Measurements from ENCODE around the gene ETFRF1. TPM values are rescaled to one million over a fixed set of nuclear protein-coding genes. Genes with fewer than 3 reads are reported as not detected.

ETFRF1 gene
- total RNA-seq, 1 donor from 2014 or later = 9.2 TPM

- no peak overlapping the region for H3K4me2 ChIP-seq (ENCODE audit: low read length)
- peaks cover 5% of the 10 kb centered on the region for H3K4me1 ChIP-seq (ENCODE audit: insufficient read depth, low read length)
- no peak overlapping the region for H3K4me3 ChIP-seq (ENCODE audit: insufficient read depth, low read depth, low read length)
- DNase-seq (ENCODE audit: low read depth) = peak; percentile 41
- Mint-ChIP-seq H3K36me3 (ENCODE audit: low read depth, unreplicated experiment) (no peaks in the 10 kb centered on the region), H3K27ac (ENCODE audit: unreplicated experiment) (peak overlapping the region; percentile 5), H3K9me3 (ENCODE audit: unreplicated experiment) (no peaks in the 10 kb centered on the region), H3K4me3 (ENCODE audit: unreplicated experiment) (no peak overlapping the region), H3K4me1 (ENCODE audit: low read depth, unreplicated experiment) (peaks cover 19% of the 10 kb centered on the region), H3K27me3 (ENCODE audit: low read depth, unreplicated experiment) (no peaks in the 10 kb centered on the region)
- H3K9me3 ChIP-seq (ENCODE audit: insufficient read depth, low read depth, low read length) = no peaks in the 10 kb centered on the region
- peaks cover 30% of the 10 kb centered on the region for H4K20me1 ChIP-seq (ENCODE audit: insufficient read depth, low read length)
- H2AFZ ChIP-seq (ENCODE audit: low read depth, low read length) = no peak overlapping the region
- no peak overlapping the region for H3K27ac ChIP-seq (ENCODE audit: low read depth, low read length)
- no peak for FAIRE-seq
- H3K9ac ChIP-seq (ENCODE audit: low read length) = no peak overlapping the region
- H3K36me3 ChIP-seq (ENCODE audit: insufficient read depth, low read length) = peaks cover 3% of the 10 kb centered on the region
- TF ChIP-seq EZH2 (IDR thresholded peaks at IDR 0.05; ENCODE audit: insufficient read depth, low read length) = no peak
- no peak for TF ChIP-seq CTCF (IDR thresholded peaks at IDR 0.05; ENCODE audit: insufficient read depth, low read depth, low read length)
- H3K27me3 ChIP-seq (ENCODE audit: insufficient read depth, low read length) = no peaks in the 10 kb centered on the region
- peaks cover 69% of the 10 kb centered on the region for H3K79me2 ChIP-seq (ENCODE audit: insufficient read depth, low read length)
Measured at GRCh38 chr12:25236190-25236589, 41.2 kb downstream of the ETFRF1 start.

GRCh38 chr12:25236626-25237025 is 41.6 kb downstream of the ETFRF1 start:
- no peaks in the 10 kb centered on the region for H3K36me3 Mint-ChIP-seq (ENCODE audit: low read depth, unreplicated experiment)
- peaks cover 72% of the 10 kb centered on the region for H3K79me2 ChIP-seq (ENCODE audit: insufficient read depth, low read length)
- FAIRE-seq = peak; percentile 37

More at GRCh38 chr12:25236626-25237025, 41.6 kb downstream of the ETFRF1 start:
- peaks cover 5% of the 10 kb centered on the region for H3K4me1 ChIP-seq (ENCODE audit: insufficient read depth, low read length)
- no peak overlapping the region for H3K27ac ChIP-seq (ENCODE audit: low read depth, low read length)
- H2AFZ ChIP-seq (ENCODE audit: low read depth, low read length) = no peak overlapping the region
- peaks cover 3% of the 10 kb centered on the region for H3K36me3 ChIP-seq (ENCODE audit: insufficient read depth, low read length)
- H3K4me2 ChIP-seq (ENCODE audit: low read length) = no peak overlapping the region
- no peak overlapping the region for H3K9ac ChIP-seq (ENCODE audit: low read length)
- no peaks in the 10 kb centered on the region for H3K9me3 ChIP-seq (ENCODE audit: insufficient read depth, low read depth, low read length)
- TF ChIP-seq EZH2 (IDR thresholded peaks at IDR 0.05; ENCODE audit: insufficient read depth, low read length) = no peak
- TF ChIP-seq CTCF (IDR thresholded peaks at IDR 0.05; ENCODE audit: insufficient read depth, low read depth, low read length) = no peak
- no peaks in the 10 kb centered on the region for H3K9me3 Mint-ChIP-seq (ENCODE audit: unreplicated experiment)
- no peak overlapping the region for H3K4me3 ChIP-seq (ENCODE audit: insufficient read depth, low read depth, low read length)
- H3K4me3 Mint-ChIP-seq (ENCODE audit: unreplicated experiment) = no peak overlapping the region
- no peaks in the 10 kb centered on the region for H3K27me3 Mint-ChIP-seq (ENCODE audit: low read depth, unreplicated experiment)
- peaks cover 19% of the 10 kb centered on the region for H3K4me1 Mint-ChIP-seq (ENCODE audit: low read depth, unreplicated experiment)
- DNase-seq (ENCODE audit: low read depth) = no peak
- no peaks in the 10 kb centered on the region for H3K27me3 ChIP-seq (ENCODE audit: insufficient read depth, low read length)
- peaks cover 33% of the 10 kb centered on the region for H4K20me1 ChIP-seq (ENCODE audit: insufficient read depth, low read length)
- H3K27ac Mint-ChIP-seq (ENCODE audit: unreplicated experiment) = peak overlapping the region; percentile 5
